Measurements from ENCODE around the gene FBXL22.

Gene FBXL22

GRCh38 chr15:63597038-63597790 is at the start of gene FBXL22:
Gene FBXL22 (plus strand): TSS chr15:63597387. CDS start chr15:63597393, 6 bp downstream.
- DNase-seq: no peak

GRCh38 chr15:63551400-63551799 is 45.8 kb upstream of the FBXL22 start:
- DNase-seq: no peak

GRCh38 chr15:63553388-63553791 is 43.8 kb upstream of the FBXL22 start:
- no peak for DNase-seq

- DNase-seq: no peak
These were observed 42.8 kb upstream of the FBXL22 start for GRCh38 chr15:63554337-63554927.

GRCh38 chr15:63555507-63555906 is 41.7 kb upstream of the FBXL22 start:
- no peak for DNase-seq

- DNase-seq: no peak
These were observed 40.9 kb upstream of the FBXL22 start for GRCh38 chr15:63556246-63556645.

- no peak for DNase-seq
These were observed 40.5 kb upstream of the FBXL22 start for GRCh38 chr15:63556736-63557135.

GRCh38 chr15:63559753-63560152 is 37.4 kb upstream of the FBXL22 start:
- no peak for DNase-seq

GRCh38 chr15:63560741-63561448 is 36.3 kb upstream of the FBXL22 start:
- peak; percentile 30 for DNase-seq

GRCh38 chr15:63564093-63564492 is 33.1 kb upstream of the FBXL22 start:
- DNase-seq: no peak

GRCh38 chr15:63565536-63566186 is 31.5 kb upstream of the FBXL22 start:
- DNase-seq: no peak

GRCh38 chr15:63572749-63573464 is 24.3 kb upstream of the FBXL22 start:
- DNase-seq: no peak

- no peak for DNase-seq
These were observed 23.7 kb upstream of the FBXL22 start for GRCh38 chr15:63573533-63573932.

- no peak for DNase-seq
These were observed 21.9 kb upstream of the FBXL22 start for GRCh38 chr15:63575312-63575711.

GRCh38 chr15:63576441-63576840 is 20.7 kb upstream of the FBXL22 start:
- DNase-seq: no peak

- no peak for DNase-seq
These were observed 15.0 kb upstream of the FBXL22 start for GRCh38 chr15:63582179-63582578.

- DNase-seq: no peak
These were observed 14.3 kb upstream of the FBXL22 start for GRCh38 chr15:63582718-63583426.

GRCh38 chr15:63586790-63587189 is 10.4 kb upstream of the FBXL22 start:
- DNase-seq: no peak

- DNase-seq: no peak
These were observed 9.7 kb upstream of the FBXL22 start for GRCh38 chr15:63587527-63587926.

- no peak for DNase-seq
These were observed 8.4 kb upstream of the FBXL22 start for GRCh38 chr15:63588826-63589225.

- peak; percentile 43 for DNase-seq
These were observed 3.2 kb upstream of the FBXL22 start for GRCh38 chr15:63593705-63594671.

Data from stimulated activated CD4-positive, alpha-beta T cell treated with anti-CD3 and anti-CD28 coated beads, Interleukin-4, amount 100 ng/mL, for 1 hour (primary cell).